ENCODE results near the gene PLCB3. TPM values are rescaled to one million over a fixed set of nuclear protein-coding genes. Genes with fewer than 3 reads are reported as not detected.
A peak's percentile ranks its signal among the peaks of the same experiment; 100 is the strongest.

PLCB3 gene
- total and polyA plus RNA-seq, 2 of the 13 experiments (the other 11 are each of a cell fraction or from before 2014, with no cell fraction given): 7.5 to 13.8 TPM

- TF ChIP-seq IRX3 (CRISPR knock-in tag; IDR thresholded peaks at IDR 0.05; ENCODE audit: borderline replicate concordance, low read depth): no peak
- TF ChIP-seq, protein P1, sequence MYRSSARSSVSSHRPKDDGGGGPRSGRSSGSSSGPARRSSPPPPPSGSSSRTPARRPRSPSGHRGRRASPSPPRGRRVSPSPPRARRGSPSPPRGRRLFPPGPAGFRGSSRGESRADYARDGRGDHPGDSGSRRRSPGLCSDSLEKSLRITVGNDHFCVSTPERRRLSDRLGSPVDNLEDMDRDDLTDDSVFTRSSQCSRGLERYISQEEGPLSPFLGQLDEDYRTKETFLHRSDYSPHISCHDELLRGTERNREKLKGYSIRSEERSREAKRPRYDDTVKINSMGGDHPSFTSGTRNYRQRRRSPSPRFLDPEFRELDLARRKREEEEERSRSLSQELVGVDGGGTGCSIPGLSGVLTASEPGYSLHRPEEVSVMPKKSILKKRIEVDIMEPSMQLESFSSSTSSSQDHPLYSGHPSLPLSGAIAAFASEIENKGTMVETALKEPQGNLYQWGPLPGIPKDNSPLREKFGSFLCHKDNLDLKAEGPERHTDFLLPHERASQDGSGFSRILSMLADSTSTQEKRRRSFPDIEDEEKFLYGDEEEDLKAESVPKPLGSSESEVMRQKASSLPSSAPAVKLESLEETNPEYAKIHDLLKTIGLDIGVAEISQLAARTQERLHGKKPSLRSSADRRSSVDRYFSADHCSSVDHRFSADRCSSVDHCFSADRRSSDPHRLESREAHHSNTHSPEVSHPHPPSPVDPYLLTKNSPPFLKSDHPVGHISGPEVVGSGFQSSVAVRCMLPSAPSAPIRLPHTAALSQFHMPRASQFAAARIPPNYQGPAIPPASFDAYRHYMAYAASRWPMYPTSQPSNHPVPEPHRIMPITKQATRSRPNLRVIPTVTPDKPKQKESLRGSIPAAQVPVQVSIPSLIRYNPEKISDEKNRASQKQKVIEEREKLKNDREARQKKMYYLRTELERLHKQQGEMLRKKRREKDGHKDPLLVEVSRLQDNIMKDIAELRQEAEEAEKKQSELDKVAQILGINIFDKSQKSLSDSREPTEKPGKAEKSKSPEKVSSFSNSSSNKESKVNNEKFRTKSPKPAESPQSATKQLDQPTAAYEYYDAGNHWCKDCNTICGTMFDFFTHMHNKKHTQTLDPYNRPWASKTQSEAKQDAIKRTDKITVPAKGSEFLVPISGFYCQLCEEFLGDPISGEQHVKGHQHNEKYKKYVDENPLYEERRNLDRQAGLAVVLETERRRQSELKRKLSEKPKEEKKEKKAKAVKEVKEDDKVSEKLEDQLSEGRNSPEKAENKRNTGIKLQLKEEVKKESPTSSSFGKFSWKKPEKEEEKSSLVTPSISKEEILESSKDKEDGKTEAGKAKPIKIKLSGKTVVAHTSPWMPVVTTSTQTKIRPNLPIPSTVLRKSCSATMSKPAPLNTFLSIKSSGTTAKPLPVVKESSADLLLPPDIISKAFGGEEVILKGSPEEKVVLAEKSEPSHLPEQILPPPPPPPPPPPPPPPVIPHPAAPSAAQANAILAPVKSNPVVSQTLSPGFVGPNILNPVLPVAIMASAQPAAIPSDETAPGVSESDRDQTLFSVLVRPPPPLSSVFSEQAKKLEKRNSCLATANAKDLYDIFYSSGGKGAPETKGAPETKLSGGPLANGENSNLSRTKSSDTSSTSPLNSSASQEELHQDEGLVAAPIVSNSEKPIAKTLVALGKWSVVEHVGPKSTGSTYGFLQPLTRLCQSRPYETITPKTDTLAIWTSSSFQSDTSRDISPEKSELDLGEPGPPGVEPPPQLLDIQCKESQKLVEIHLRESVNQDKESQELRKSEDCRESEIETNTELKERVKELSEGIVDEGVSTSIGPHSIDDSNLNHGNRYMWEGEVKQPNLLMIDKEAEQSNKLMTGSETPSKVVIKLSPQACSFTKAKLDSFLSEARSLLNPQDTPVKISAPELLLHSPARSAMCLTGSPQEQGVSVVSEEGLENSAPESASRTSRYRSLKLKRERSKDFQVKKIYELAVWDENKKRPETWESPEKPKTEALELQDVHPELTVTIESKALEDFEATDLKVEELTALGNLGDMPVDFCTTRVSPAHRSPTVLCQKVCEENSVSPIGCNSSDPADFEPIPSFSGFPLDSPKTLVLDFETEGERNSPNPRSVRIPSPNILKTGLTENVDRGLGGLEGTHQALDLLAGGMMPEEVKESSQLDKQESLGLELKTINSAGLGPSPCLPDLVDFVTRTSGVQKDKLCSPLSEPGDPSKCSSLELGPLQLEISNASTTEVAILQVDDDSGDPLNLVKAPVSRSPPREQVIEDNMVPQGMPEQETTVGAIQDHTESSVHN (CRISPR knock-in tag; IDR thresholded peaks at IDR 0.05): peak; percentile 28; the same call in 1 of the 2 replicates
- TF ChIP-seq NONO (IDR thresholded peaks at IDR 0.05): no peak
- peak; percentile 66 for TF ChIP-seq NONO (CRISPR knock-in tag; conservative IDR thresholded peaks at IDR 0.05)
- TF ChIP-seq ZNF44 (CRISPR knock-in tag; IDR thresholded peaks at IDR 0.05): 0 out of 2 replicates have a peak, but pooled peaks have one; percentile 65
- peak; percentile 29; the same call in 1 of the 2 replicates for TF ChIP-seq ZSCAN25 (CRISPR knock-in tag; IDR thresholded peaks at IDR 0.05)
- TF ChIP-seq ZBTB7B (CRISPR knock-in tag; IDR thresholded peaks at IDR 0.05): 0 out of 2 replicates have a peak, but pooled peaks have one; percentile 62
- TF ChIP-seq AKNA (CRISPR knock-in tag; IDR thresholded peaks at IDR 0.05; ENCODE audit: borderline replicate concordance): no peak
- peak; percentile 79; the same call in 1 of the 2 replicates for TF ChIP-seq ARID4A (CRISPR knock-in tag; IDR thresholded peaks at IDR 0.05; ENCODE audit: borderline replicate concordance)
Measured at GRCh38 chr11:64240435-64241240, 10.7 kb upstream of the PLCB3 start, which contains the start of gene FKBP2 (continued).
